GM12874 (cell line): ENCODE results near the gene ZFP2.

Experiments used
- TF ChIP-seq, protein P1 (sequence below): IDR thresholded peaks from 2 replicates; pipeline ENCODE4 v1.5.1; 2011; ENCODE audit warnings: low read depth, mild to moderate bottlenecking, control low read depth, low read length, moderate library complexity; ENCODE audit not compliant: insufficient read depth

The ZFP2 gene

GRCh38 chr5:178895615-178896571, at the start of gene ZFP2:
ZFP2 (plus strand) TSS chr5:178895913; CDS start chr5:178931314, 35,401 bp downstream.
- TF ChIP-seq, protein P1, sequence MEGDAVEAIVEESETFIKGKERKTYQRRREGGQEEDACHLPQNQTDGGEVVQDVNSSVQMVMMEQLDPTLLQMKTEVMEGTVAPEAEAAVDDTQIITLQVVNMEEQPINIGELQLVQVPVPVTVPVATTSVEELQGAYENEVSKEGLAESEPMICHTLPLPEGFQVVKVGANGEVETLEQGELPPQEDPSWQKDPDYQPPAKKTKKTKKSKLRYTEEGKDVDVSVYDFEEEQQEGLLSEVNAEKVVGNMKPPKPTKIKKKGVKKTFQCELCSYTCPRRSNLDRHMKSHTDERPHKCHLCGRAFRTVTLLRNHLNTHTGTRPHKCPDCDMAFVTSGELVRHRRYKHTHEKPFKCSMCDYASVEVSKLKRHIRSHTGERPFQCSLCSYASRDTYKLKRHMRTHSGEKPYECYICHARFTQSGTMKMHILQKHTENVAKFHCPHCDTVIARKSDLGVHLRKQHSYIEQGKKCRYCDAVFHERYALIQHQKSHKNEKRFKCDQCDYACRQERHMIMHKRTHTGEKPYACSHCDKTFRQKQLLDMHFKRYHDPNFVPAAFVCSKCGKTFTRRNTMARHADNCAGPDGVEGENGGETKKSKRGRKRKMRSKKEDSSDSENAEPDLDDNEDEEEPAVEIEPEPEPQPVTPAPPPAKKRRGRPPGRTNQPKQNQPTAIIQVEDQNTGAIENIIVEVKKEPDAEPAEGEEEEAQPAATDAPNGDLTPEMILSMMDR: no peak

- TF ChIP-seq, protein P1: no peak
Measured at GRCh38 chr5:178849316-178849715, 46.4 kb upstream of the ZFP2 start.

DNA sequence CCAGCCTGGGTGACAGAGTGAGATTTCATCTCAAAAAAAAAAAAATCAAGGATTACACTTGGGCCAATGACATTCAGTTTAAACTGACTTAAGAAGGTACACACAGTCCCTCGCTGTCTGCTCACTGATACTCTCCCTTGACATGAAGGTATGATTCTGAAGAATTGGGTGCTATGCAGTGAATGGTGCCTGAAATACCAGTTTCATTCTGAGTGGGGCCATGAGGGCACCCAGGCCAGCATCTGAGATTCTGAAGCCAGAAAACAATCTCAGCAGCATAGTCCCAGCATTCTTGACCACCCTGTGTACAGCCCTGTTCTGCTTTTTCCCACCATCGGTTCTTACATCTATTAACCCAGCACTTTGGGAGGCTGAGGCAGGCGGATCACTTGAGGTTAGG, 43.8 kb upstream of the ZFP2 start:
- TF ChIP-seq, protein P1: no peak

- TF ChIP-seq, protein P1: no peak
Measured at GRCh38 chr5:178854284-178854683, 41.4 kb upstream of the ZFP2 start.

- TF ChIP-seq, protein P1: no peak
Measured at GRCh38 chr5:178859625-178860521, 35.8 kb upstream of the ZFP2 start, which contains the start of gene ZNF354B. ZNF354B (plus strand) TSS chr5:178859953; CDS start chr5:178861048, 1,095 bp downstream.

GRCh38 chr5:178861627-178862026, 34.1 kb upstream of the ZFP2 start:
- TF ChIP-seq, protein P1: no peak

- TF ChIP-seq, protein P1: no peak
Measured at GRCh38 chr5:178866946-178867345, 28.8 kb upstream of the ZFP2 start.
